Loucy (cell line): ENCODE data around the gene MYH13.

Experiments
- CTCF ChIP-seq: fragments of 200-600 bp; sonication (generic); conservative IDR thresholded peaks from 2 replicates; pipeline ENCODE4 v1.5.1; 2014; ENCODE audit warnings: mild to moderate bottlenecking, antibody characterized with exemption, low read length
- EZH2phosphoT487 ChIP-seq: fragments of 200-600 bp; IDR thresholded peaks from 2 replicates; pipeline ENCODE4 v1.6.1; 2018; ENCODE audit warnings: antibody characterized with exemption, mild to moderate bottlenecking, moderate library complexity, borderline replicate concordance

GRCh38 chr17:10306585-10306984 is 66.2 kb downstream of the MYH13 start:
- TF ChIP-seq CTCF (no peak), EZH2phosphoT487 (no peak)
